Left ventricle myocardium superior (tissue), 1 donor: Measurements from ENCODE around the gene ATG9B. TPM values are rescaled to one million over a fixed set of nuclear protein-coding genes. Genes with fewer than 3 reads are reported as not detected.

Experiments
- ATAC-seq: fragments of 200-7000 bp; cut with Tn5 transposase; one replicate; pipeline ENCODE4 v1.9.1; 2020; ENCODE audit warnings: mild to moderate bottlenecking, moderate library complexity
- DNase-seq: peaks from one replicate; pipeline ENCODE4 v3.0.0-alpha.2; 2020
- intact Hi-C: fragments of 100-400 bp; cut with micrococcal nuclease; formaldehyde crosslinking; loops from one replicate; pipeline ENCODE4 v1.11.0; 2022
- total RNA-seq: library from RNA; stranded (reverse); fragmentation: NEBNext Ultra II Directional; extraction: Animal tissue kit (Norgen Biotek cat#: 25700); gene quantifications from one replicate; pipeline ENCODE4 v1.2.1, GENCODE V29; 2021
- donor health status: DM: no; HTN: yes; CAD: no; lungs with severe emphysema.

ATG9B gene
- total RNA-seq, 1 donor from 2014 or later, result not detected

DNA sequence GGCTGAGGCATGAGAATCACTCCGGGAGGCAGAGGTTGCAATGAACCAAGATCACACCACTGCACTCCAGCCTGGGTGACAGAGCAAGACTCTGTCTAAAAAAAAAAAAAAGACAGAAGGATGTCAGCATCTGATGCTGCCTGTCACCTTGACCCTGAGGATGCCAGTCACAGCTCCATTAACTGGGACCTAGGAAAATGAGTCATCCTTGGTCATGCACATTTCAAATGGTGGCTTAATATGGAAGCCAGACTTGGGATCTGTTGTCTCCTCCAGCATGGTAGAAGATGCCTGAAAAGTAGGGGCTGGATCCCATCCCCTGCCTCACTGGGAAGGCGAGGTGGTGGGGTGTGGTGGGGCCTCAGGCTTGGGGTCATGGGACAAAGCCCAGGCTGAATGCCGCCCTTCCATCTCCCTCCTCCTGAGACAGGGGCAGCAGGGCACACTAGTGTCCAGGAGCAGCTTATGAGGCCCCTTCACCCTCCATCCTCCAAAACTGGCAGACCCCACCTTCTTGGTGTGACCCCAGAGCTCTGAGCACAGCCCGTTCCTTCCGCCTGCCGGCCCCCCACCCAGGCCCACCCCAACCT lies 32.1 kb downstream of the ATG9B start:
- DNase-seq (no peak), ATAC-seq (no peak)
- intact Hi-C loops, result no loop called here

DNA sequence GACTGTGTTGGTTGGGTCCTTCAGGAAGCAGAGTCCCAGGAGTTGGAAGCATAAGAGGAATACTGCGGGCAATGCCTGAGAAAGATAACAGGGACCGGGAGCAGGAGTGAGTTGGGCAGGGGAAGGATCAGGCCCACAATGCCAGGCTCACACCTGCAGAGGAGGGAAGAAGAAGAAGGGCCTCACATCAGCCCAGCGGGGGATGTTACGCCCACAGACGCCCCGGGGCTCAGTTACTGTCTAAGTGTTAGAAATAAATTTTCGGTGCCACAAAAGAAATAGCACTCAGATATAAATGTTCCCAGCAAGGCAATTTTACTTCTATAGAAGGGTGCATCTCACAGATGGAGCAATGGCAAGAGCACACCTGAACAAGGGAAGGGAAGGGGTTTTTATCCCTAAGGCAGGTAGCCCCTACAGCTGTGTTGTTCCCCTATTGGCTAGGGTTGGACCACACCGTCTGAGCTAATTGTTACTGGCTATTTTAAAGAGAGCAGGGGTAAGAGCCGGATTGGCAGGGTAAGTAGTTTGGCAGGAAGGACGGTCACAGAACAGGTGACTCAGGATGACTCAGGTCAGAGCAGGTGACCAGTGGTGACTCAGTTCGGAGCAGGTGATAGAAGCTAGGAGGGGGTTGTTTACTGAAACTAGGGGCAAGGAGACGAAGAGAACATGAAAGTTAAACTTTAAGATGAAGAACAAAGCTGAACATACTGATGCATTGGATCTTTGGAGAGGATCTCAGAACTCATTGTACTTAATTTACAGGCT lies 33.7 kb downstream of the ATG9B start, which contains the start of gene NOS3:
NOS3 (plus strand) TSS at position 602 of the 771 bp plus-strand sequence. CDS start 2,787 bp downstream, outside the sequence.
- intact Hi-C loops, result no loop called here
- DNase-seq, result no peak
- ATAC-seq, result no peak

DNA sequence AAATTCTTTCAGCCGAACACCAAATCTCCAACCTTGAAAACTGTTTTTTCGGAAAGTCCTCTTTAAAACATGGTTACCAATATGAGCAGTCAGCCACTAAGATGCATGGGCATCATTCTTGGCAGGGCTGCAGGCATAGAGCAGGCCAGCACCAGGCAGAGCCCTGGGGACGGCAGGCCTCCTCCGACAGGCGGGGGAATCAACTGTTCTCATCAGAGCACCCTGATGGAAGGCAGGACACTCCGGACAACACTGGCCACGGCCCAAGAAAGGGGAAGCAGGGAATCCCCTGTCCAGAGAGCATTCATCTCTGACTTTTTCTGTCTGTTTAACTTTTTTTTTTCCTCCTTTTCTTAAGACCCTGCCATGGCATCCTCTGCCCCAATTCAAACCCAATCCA lies 34.8 kb downstream of the ATG9B start:
- intact Hi-C loops, result loop anchor here (5.0 to 10.0 kb wide), 2 partner anchors 92 to 205 kb away; no protein-coding TSS in a partner anchor
- DNase-seq, result no peak
- no peak for ATAC-seq

DNA sequence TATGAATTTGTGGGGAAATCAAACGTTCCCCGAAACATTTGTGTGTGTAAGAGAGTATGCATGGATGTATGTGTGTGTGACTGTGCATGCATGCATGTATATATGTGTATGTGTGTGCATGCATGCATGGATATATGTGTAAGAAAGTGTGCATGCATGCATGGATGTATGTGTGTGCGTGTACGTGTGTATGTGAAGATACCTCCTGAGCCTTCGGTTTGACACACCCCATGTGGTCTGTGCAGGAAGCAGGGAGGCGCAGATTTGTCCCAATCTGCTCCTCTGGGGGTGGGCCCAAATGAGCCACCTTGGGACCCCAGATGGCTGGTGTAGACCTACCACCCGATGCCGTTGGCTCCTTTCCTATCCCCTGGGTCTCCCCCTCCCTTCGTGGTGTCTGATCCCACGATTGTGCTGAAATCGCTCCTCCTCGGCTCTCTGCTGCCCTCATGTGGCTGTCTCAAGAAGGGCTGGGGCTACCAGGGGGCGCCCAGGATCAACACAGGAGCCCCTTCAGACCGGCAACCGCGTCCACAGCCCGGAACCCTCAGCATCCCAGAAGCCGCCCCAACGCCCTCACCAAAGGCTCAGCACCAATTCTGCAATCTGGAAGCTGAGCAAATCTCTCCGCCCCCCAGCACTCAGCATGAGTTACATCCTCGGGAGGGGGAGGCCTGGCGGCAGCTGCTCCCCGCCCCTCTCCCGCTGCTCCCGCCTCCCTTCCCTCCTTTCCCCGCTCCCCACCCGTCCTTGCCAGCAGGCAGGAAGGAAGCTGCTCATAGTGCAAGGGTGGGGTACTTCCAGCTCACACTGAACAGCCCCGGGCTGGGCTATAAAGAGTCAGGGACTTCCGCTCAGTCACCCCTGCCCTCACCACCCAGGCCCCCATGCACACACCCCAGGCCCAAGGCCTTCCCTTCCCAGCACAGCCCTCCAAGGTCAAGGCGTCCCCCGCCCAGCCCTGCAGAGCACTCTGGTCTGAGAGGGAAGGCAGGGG lies 35.8 kb downstream of the ATG9B start:
- DNase-seq (peak; percentile 75), ATAC-seq (peak; percentile 58)
- intact Hi-C loops, result loop anchor here (5.0 to 10.0 kb wide), 2 partner anchors 91 to 204 kb away; no protein-coding TSS in a partner anchor

- intact Hi-C loops, result loop anchor here (5.0 to 10.0 kb wide), 2 partner anchors 89 to 202 kb away; no protein-coding TSS in a partner anchor
- DNase-seq (no peak), ATAC-seq (no peak)
Measured at GRCh38 chr7:150986556-150986955, 37.7 kb downstream of the ATG9B start.

DNA sequence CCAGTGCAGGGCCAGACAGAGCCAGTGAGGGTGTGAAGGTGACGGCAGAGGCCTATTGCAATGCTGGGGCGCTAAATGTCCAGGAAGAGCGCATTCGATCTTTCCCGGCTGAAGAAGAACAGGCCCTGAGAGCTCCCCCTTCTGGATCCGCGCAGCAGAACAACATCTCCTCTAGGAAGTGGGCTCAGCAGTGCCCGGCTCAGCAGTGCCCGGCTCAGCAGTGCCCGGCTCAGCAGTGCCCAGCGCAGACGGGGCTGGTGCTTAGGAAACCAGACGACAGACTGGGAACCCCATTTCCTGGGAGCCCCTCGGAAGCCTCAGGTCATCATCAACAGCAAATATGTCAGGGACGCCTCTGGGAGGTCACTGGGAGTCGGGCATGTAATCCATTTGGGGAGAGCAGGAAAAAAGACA lies 38.2 kb downstream of the ATG9B start:
- DNase-seq (peak; percentile 75), ATAC-seq (peak; percentile 59)
- intact Hi-C loops, result loop anchor here (5.0 to 10.0 kb wide), 2 partner anchors 89 to 201 kb away; no protein-coding TSS in a partner anchor

- DNase-seq (no peak), ATAC-seq (no peak)
- intact Hi-C loops, result loop anchor here (10.0 kb wide), 1 partner anchor 199 kb away; no protein-coding TSS in a partner anchor
Measured at GRCh38 chr7:150983893-150984368, 40.4 kb downstream of the ATG9B start.

- peak; percentile 46 for DNase-seq
- ATAC-seq, result no peak
- intact Hi-C loops, result loop anchor here (10.0 kb wide), 1 partner anchor 198 kb away; no protein-coding TSS in a partner anchor
Measured at GRCh38 chr7:150982351-150982750, 41.9 kb downstream of the ATG9B start.

DNA sequence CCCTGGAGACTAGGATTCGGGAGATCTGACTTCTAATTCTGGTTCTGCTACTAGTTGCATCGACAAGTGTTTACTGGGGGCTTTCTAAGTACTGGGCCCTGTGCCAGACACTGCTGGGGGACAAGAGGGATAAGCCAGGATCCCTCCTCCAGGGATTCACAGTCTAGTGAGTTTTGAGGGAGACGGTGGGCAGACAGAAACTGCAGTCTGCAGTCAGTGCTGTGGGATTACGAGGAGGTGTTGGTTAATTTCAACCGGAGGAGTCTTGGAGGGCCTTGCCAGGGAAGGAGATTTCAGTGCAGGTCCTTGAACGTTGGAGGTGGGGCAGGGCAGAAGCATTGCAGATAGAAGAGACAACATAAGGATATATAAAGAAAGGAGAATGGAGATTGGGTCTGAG lies 42.6 kb downstream of the ATG9B start:
- intact Hi-C loops, result loop anchor here (10.0 kb wide), 1 partner anchor 197 kb away; no protein-coding TSS in a partner anchor
- ATAC-seq (no peak), DNase-seq (no peak)

GRCh38 chr7:150980663-150981062 lies 43.6 kb downstream of the ATG9B start:
- no peak for ATAC-seq
- intact Hi-C loops, result loop anchor here (10.0 kb wide), 1 partner anchor 196 kb away; no protein-coding TSS in a partner anchor
- DNase-seq, result no peak

DNA sequence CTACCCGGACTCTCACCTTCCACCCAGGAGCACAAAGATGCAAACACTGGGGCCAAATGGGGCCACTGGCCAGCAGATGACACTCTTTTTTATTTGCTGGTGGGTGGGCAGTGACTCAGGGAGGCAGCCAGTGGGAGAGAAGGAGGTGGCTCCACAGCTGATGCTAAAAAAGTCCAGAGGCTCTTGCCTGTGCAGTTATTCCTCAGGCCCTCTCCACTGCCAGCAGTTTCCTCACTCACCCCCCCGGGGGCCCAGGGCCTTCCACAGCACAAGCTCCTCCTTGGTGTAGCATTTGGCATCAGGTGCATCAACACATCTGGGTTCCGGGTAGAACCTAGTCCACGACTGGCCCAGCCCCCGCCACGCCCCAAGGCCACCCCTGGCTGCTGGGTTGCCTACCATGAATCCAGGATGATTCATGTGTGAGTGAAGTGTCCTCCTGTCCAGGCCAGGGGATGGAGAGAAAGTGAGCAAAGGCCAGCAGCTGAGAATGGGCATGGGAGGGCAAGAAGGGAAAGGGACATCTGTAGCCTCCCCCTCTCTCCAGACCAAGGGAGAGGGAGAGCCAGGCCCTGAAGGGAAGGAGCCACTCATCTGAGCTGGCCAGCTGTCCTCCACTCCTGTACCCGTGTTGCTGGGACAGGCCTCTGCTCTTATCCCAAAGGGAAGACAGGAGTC lies 44.4 kb downstream of the ATG9B start:
- intact Hi-C loops, result loop anchor here (10.0 kb wide), 1 partner anchor 195 kb away; no protein-coding TSS in a partner anchor
- DNase-seq, result peak; percentile 45
- ATAC-seq, result no peak

- DNase-seq (peak; percentile 86), ATAC-seq (peak; percentile 56)
- intact Hi-C loops, result no loop called here
Measured at GRCh38 chr7:150978126-150978789, 46.0 kb downstream of the ATG9B start, which contains the start of gene KCNH2. KCNH2 (minus strand) TSS chr7:150978321; CDS start chr7:150977913, 408 bp downstream.

DNA sequence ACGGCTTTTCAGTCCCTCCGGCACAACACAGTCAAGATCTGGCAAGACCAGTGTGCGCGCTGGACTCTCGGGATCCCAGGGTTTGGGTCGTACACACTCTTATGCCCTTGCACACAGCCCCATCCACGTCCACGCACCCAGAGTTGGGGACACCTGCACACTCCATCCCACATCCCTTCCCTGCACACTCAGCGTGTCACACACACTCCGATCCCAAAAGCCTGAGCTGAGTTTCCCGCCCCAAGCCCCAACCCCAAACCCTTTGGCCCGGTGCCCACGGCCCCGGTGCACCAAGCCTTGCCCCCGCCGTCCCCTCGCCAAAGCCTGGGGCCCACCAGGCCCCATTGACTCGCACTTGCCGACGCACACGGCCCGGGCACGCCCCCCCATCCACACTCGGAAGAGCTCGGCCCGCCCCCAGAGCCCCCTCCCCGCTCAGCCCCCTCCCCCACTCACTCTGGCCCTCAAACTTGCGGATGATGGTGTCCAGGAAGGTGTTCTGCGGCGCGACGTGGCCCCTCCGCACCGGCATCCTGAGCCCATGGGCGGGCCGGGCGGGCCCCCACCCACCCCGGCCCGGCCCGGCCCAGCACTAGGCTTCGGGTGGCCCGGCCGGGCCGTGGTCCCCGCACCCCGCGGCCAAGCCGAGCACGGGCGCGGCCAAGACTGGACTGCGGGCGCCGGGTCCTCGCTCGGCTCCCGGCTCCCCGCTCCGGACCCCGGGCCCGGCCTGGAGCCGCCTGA lies 46.7 kb downstream of the ATG9B start:
- peak; percentile 72 for DNase-seq
- ATAC-seq, result peak; percentile 7
- intact Hi-C loops, result no loop called here

DNA sequence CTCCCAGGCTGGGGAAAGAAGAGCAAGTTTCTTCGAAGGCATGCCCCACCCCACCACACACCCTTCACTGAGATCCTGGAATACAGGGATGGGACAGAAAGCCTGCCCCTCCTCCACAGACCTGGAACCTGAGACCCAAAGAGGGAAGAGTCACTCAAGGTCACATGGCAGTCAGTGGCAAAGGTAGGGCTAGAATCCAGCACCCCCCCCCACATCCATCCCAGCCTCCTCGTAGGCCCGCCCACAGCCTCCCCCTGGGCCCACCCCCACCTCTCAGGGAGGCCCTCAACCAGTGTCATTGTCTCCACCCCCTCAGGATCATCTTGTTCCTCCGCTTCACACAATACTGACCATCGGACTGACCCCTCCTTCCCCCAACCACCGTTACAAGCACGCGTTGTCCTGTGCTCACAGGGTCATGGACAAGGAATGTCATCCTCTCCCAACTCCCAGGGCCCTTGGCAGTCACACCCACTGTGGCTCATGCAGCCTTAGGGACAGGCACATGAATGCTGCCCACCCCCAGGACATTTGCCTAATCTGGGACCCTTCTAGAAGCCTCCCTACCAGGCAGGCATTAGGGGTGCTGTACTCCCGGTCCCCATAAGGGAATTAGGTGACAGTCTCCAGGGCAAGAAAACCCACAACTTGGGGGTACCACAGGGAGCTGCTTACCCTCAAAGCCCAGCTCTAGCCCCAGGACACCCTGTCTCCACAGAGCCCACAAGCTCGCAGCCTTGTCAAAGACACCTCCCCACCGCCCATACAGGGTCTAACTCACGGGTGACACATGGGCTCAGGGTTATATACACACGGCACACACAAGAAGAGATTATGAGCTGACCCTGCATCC lies 47.5 kb downstream of the ATG9B start:
- DNase-seq, result peak; percentile 83
- ATAC-seq, result peak; percentile 67
- intact Hi-C loops, result no loop called here

GRCh38 chr7:150975536-150976319 lies 48.6 kb downstream of the ATG9B start:
- peak; percentile 29 for DNase-seq
- ATAC-seq, result no peak
- intact Hi-C loops, result no loop called here
